HFF-Myc (cell line): Measurements from ENCODE around the gene ARL16.
A peak's percentile ranks its signal among the peaks of the same experiment; 100 is the strongest.
"Not testable (repeated sequence)": the region's sequence is repeated elsewhere in the genome, so short reads cannot be mapped to it uniquely, and the experiment has no call there.

Source experiments
- DNase-seq: peaks from one replicate; pipeline ENCODE4 v3.0.0-alpha.2; 2011; ENCODE audit warnings: low read depth; ENCODE audit errors: extremely low read depth
- H3K4me3 ChIP-seq: replicated peaks from 2 replicates; pipeline ENCODE4 v1.5.1; 2011; ENCODE audit warnings: low read depth, mild to moderate bottlenecking, control low read depth, low read length
- TF ChIP-seq, protein P1 (sequence below): IDR thresholded peaks from 2 replicates; pipeline ENCODE4 v1.5.1; 2012; ENCODE audit warnings: mild to moderate bottlenecking, low read depth, low read length, control low read depth; ENCODE audit errors: missing control alignments

The ARL16 gene

DNA sequence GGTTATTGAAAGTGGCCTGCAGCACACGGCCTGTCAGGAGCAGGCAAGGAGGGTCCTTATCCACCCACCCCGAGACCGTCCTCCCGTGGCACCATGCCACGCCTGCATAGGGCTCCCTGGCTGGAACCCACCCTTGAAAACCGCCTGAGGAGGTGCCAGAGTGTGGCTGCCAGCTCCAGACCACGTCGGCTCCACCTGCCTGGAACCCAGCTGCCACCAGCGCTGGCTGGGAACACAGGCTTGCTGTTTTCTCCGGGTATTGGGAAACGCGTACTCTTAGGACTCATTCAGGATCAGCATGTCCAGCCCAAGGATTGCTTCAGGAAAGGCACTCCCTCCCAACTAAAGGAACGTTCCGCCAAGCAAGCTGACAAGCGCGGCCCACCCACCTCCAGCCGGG lies 6.7 kb downstream of the ARL16 start:
- no peak overlapping the region for H3K4me3 ChIP-seq
- DNase-seq, result no peak
- TF ChIP-seq, protein P1, sequence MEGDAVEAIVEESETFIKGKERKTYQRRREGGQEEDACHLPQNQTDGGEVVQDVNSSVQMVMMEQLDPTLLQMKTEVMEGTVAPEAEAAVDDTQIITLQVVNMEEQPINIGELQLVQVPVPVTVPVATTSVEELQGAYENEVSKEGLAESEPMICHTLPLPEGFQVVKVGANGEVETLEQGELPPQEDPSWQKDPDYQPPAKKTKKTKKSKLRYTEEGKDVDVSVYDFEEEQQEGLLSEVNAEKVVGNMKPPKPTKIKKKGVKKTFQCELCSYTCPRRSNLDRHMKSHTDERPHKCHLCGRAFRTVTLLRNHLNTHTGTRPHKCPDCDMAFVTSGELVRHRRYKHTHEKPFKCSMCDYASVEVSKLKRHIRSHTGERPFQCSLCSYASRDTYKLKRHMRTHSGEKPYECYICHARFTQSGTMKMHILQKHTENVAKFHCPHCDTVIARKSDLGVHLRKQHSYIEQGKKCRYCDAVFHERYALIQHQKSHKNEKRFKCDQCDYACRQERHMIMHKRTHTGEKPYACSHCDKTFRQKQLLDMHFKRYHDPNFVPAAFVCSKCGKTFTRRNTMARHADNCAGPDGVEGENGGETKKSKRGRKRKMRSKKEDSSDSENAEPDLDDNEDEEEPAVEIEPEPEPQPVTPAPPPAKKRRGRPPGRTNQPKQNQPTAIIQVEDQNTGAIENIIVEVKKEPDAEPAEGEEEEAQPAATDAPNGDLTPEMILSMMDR, result no peak

DNA sequence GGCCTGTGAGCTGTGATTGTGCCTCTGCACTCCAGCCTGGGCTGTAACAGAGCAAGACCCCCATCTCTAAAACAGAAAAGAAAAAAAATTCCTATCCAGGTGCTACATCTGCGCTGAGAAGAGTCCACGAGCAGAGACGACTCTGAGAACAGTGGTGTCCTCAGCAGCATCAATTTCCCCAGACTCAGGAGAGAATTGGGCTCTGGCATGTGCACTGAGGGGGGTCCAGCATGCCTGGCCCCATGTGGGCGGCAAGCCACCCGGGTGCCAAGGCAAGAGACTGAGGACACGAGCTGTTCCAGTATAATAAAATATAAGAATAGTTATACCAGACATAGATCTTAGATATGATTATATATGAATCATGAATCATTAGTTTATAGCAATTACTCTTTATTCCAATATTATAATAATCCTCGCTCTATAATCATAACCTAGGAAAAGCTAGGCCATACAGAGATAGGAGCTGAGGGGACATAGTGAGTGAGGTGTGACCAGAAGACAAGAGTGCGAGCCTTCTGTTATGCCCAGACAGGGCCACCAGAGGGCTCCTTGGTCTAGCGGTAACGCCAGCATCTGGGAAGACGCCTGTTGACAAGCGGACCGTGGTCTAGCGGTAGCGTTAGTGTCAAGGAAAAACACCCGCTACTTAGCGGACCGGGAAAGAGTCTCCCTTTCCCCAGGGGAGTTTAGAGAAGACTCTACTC lies 7.9 kb downstream of the ARL16 start:
- TF ChIP-seq, protein P1, result peak; percentile 31
- not testable (repeated sequence) for H3K4me3 ChIP-seq, DNase-seq

DNA sequence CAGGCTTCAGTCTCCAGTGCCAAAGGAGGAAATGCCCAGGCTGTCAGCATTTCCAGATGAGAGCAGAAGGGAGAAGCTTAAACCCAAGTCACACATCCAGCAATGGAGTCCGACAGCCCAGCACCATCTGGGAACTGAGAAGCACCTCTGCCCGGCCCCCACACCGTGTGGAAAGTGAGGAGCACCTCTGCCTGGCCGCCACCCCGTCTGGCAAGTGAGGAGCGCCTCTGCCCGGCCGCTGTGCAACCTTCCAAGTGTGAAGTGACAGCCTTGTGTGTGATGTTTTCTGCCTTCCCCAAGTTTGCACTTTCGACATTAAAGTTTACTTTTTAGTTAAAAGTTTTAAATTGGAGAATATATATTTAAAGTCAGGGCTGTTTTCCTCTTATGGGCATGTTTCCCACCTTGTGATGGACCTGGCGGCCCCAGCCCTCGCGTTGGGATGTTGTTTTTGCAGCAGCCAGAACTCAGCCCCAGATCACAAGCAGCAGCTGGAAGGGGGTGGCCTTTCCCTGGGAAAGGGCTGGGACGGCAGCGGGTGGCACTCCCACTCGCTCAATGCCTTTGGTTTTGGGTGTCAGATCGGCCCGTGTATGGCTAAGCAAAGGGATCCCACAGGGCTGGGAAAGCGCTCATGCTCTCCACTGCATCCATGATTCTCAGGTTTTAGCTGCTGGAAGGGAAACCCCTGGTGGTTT lies 9.9 kb downstream of the ARL16 start:
- DNase-seq, result no peak
- no peak overlapping the region for H3K4me3 ChIP-seq
- TF ChIP-seq, protein P1, result no peak

DNA sequence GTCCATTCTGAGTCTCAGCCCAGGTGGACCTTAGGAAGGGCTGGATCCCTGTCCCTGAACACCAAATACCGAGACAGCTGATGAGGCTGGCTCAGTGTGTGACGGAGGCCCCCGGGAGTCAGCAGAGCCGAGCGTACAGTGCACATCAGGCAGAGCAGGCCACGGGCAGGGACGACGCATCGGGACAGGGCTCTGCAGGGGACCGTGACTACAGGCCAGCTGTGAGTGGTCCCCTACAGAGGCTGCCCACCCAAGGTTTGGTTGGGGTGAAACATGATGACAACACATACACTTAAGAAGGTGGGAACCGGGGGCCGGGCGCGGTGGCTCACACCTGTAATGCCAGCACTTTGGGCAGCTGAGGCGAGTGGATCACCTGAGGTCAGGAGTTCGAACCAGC lies 10.6 kb downstream of the ARL16 start:
- no peak for DNase-seq
- TF ChIP-seq, protein P1, result no peak
- no peak overlapping the region for H3K4me3 ChIP-seq

DNA sequence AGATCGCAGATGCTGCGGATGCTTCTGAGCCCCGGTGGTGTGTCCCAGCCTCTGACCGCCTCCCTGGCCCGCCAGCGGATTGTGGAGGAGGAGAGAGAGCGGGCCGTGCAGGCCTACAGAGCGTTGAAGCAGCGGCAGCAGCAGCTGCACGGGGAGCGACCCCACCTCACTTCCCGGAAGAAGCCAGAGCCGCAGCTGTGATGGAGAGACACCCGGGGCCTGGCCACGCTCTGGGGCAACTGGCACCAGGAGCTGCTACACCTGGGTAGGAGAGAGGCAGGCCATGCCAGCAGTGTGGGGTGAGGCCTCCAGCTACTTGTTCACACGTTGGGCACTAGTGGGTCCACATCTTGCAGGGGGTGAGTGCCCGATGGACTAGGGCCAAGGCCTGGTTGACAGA lies 11.1 kb downstream of the ARL16 start:
- no peak for DNase-seq
- H3K4me3 ChIP-seq, result no peak overlapping the region
- TF ChIP-seq, protein P1, result no peak

GRCh38 chr17:81667754-81668153 lies 15.8 kb downstream of the ARL16 start:
- peak overlapping the region; percentile 97 for H3K4me3 ChIP-seq
- no peak for DNase-seq
- TF ChIP-seq, protein P1, result no peak
